Sigmoid colon (tissue), 7 donors: ENCODE data around the gene GJC1. TPM values are rescaled to one million over a fixed set of nuclear protein-coding genes. Genes with fewer than 3 reads are reported as not detected.

Experiments used
- DNase-seq: peaks from one replicate; pipeline ENCODE4 v3.0.0-alpha.2; 2019
- H3K27ac ChIP-seq, 4 donors: fragments of 200-600 bp; sonication (generic); one replicate each; pipeline ENCODE4 v1.5.1; 2016 to 2019; ENCODE audit warnings: mild to moderate bottlenecking in 1 of 4
- H3K27me3 ChIP-seq, 3 donors: fragments of 200-600 bp; sonication (generic); one replicate each; pipeline ENCODE4 v1.5.1; 2019; ENCODE audit warnings: mild to moderate bottlenecking in 1 of 3
- H3K36me3 ChIP-seq, 4 donors: fragments of 200-600 bp; sonication (generic); one replicate each; pipeline ENCODE4 v1.5.1; 2016 to 2019
- H3K4me1 ChIP-seq, 4 donors: fragments of 200-600 bp; sonication (generic); one replicate each; pipeline ENCODE4 v1.5.1; 2017 to 2019
- H3K4me3 ChIP-seq, 4 donors: fragments of 200-600 bp; sonication (generic); one replicate each; pipeline ENCODE4 v1.5.1; 2017 to 2019; ENCODE audit warnings: mild to moderate bottlenecking in 2 of 4, moderate library complexity in 1 of 4
- H3K9me3 ChIP-seq, 4 donors: fragments of 200-600 bp in 3 of 4; sonication (generic) in 3 of 4; one replicate each; pipeline versions ENCODE4 v1.5.1 to v1.6.1; 2013 to 2019
- EP300 ChIP-seq, 4 donors: sonication (generic); formaldehyde crosslinking; IDR thresholded peaks; one replicate each; pipeline ENCODE4 v1.6.1; 2017; ENCODE audit warnings: antibody characterized with exemption in 4 of 4
- POLR2A ChIP-seq, 2 donors: fragments of 450-650 bp; IDR thresholded peaks; one replicate each; pipeline ENCODE4 v1.6.1; 2016; ENCODE audit warnings: antibody characterized with exemption in 2 of 2, mild to moderate bottlenecking in 2 of 2, moderate library complexity in 2 of 2
- POLR2AphosphoS5 ChIP-seq, 4 donors: sonication (generic); formaldehyde crosslinking; IDR thresholded peaks; one replicate each; pipeline ENCODE4 v1.6.1; 2017; ENCODE audit warnings: antibody characterized with exemption in 4 of 4
- WGBS, 2 donors: extraction: QIAGEN DNeasy Blood & Tissue Kit; methylation state at CpG; one replicate each; pipeline ENCODE4 v1.1.7; 2013; 5-methylcytosine and 5-hydroxymethylcytosine counted together
- intact Hi-C: fragments of 100-400 bp; cut with DNase I; formaldehyde crosslinking; loops from one replicate; pipeline ENCODE4 v1.15.1; 2023
- polyA plus RNA-seq, 3 donors: library from polyadenylated mRNA; stranded (reverse); fragments of 200-250 nt; gene quantifications; one replicate each; pipeline ENCODE4 v1.2.3, GENCODE V29; 2013
- total RNA-seq, 4 donors: library from RNA; depleted of rRNA; stranded (reverse); fragments of >200 nt; gene quantifications; one replicate each; pipeline ENCODE4 v1.1.0, GENCODE V29; 2016
- TF ChIP-seq, protein P1 (sequence below), 4 experiments: fragments of 450-650 bp in 3 of 4; fragments of 200-600 bp in 1 of 4; IDR thresholded peaks; one replicate each; pipeline ENCODE4 v1.5.1; 2016 to 2019; ENCODE audit warnings: antibody characterized with exemption in 4 of 4, mild to moderate bottlenecking in 3 of 4, moderate library complexity in 2 of 4
- donor health status: healthy with polysubstance abuse.
- donor health status: Bipolar disorder and iron deficiency.
- donor health status: healthy.

The GJC1 gene
- total and polyA plus RNA-seq, 7 donors, result 0.23 to 134 (median 68.0) TPM

DNA sequence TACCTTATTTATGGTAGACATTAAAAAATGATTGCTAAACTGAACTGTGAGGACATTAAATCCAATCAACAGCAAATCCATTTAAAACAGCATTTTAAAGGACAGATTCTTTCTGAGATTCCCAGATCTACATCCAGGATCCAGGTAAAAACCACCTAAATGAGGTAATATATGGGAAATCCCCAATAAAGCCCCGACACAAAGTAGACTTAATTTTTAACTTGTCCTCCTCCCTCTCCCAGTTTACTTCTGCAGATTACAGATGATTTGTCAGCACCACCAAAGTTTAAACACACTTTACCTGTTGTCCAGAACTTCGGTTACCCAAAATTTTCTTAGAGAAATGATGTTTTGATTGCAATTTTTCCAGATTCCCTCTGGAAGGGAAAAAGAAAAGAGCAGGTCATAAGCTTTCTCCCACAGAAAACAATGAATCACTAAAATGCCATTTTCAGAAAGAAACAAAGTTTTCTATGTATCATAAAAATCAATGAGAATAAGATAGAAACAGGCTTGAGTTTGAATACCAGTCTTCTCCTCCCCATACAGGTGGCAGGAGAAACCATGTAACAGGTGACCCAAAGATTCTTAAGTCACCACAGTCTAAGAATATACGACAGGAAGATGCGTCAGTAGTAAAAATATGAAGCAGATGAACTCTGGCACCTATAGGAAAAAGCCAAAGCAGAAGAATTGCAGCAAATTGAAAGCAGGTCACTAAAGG lies 22.8 kb downstream of the GJC1 start:
- 25 to 73% methylated on average over 4 of the region's 4 CpGs for WGBS, 2 donors
- TF ChIP-seq POLR2AphosphoS5 (IDR thresholded peaks at IDR 0.05) (no peak), POLR2A (IDR thresholded peaks at IDR 0.05) (no peak), EP300 (IDR thresholded peaks at IDR 0.05) (no peak)
- TF ChIP-seq, protein P1, sequence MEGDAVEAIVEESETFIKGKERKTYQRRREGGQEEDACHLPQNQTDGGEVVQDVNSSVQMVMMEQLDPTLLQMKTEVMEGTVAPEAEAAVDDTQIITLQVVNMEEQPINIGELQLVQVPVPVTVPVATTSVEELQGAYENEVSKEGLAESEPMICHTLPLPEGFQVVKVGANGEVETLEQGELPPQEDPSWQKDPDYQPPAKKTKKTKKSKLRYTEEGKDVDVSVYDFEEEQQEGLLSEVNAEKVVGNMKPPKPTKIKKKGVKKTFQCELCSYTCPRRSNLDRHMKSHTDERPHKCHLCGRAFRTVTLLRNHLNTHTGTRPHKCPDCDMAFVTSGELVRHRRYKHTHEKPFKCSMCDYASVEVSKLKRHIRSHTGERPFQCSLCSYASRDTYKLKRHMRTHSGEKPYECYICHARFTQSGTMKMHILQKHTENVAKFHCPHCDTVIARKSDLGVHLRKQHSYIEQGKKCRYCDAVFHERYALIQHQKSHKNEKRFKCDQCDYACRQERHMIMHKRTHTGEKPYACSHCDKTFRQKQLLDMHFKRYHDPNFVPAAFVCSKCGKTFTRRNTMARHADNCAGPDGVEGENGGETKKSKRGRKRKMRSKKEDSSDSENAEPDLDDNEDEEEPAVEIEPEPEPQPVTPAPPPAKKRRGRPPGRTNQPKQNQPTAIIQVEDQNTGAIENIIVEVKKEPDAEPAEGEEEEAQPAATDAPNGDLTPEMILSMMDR (IDR thresholded peaks at IDR 0.05), result no peak
- Histone ChIP-seq H3K27ac (peak overlapping the region; percentile 30 to 99 (median 96)), H3K27me3 (no peaks in the 10 kb centered on the region), H3K9me3 (no peaks in the 10 kb centered on the region), H3K4me1 (peaks cover 0 to 98% (median 91%) of the 10 kb centered on the region in 4 donors), H3K36me3 (peaks cover 0 to 10% (median 7%) of the 10 kb centered on the region in 4 donors), H3K4me3 (peak overlapping the region in 2 of 4 donors; percentile 4 to 9)
- DNase-seq, result no peak
- intact Hi-C loops, result no loop called here

DNA sequence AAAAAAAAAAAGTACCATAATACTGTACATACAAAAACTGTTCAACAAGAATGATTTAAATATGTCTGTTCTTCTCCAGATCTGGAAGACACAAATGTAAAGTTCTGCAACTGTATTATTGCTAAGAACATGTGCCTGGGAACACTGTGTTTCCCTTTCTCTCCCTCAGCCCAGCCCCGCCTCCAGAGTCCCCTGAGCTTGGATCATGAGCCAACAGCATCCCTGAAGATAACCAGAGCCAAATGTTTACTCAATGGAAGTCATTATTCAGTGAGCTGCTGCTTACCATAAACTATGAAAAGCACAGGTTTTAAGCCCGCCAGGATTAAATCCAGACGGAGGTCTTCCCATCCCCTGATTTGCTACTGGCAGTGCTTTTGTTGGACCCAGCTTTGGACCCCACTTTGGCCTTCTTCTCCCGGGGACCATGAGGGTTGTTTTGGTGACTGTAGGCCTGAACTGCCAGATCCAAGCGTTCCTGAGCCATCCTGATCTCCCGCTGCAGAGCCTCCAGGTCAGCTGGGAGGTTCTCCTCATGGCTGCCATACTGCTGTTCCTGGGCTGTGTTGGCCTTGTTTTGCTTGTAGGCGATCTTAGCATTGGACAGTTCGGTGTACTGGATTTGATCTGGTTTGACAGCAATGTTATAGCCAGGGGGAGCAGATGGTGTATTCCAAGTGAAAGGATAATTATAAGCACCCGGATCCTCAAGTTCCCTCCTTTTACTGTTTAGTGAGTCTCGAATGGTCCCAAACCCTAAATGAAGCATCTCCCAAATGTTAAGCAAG lies 25.6 kb downstream of the GJC1 start:
- H3K27ac ChIP-seq, result peak overlapping the region; percentile 85 to 99 (median 96)
- TF ChIP-seq POLR2A (IDR thresholded peaks at IDR 0.05) (no peak), EP300 (IDR thresholded peaks at IDR 0.05) (peak; percentile 80 to 92 (median 89)), POLR2AphosphoS5 (IDR thresholded peaks at IDR 0.05) (peak; percentile 91 to 95 (median 93))
- TF ChIP-seq, protein P1 (IDR thresholded peaks at IDR 0.05), result no peak
- H3K9me3 ChIP-seq, result no peaks in the 10 kb centered on the region
- peak; percentile 95 for DNase-seq
- peaks cover 0 to 98% (median 91%) of the 10 kb centered on the region in 4 donors for H3K4me1 ChIP-seq
- H3K4me3 ChIP-seq, result no peak overlapping the region
- WGBS, 2 donors, result 85 to 90% methylated on average over 10 of the region's 10 CpGs
- no peaks in the 10 kb centered on the region for H3K27me3 ChIP-seq
- intact Hi-C loops, result loop anchor here (2.0 kb wide), 2 partner anchors 26 to 68 kb away; no protein-coding TSS in a partner anchor
- peaks cover 0 to 24% (median 7%) of the 10 kb centered on the region in 4 donors for H3K36me3 ChIP-seq

DNA sequence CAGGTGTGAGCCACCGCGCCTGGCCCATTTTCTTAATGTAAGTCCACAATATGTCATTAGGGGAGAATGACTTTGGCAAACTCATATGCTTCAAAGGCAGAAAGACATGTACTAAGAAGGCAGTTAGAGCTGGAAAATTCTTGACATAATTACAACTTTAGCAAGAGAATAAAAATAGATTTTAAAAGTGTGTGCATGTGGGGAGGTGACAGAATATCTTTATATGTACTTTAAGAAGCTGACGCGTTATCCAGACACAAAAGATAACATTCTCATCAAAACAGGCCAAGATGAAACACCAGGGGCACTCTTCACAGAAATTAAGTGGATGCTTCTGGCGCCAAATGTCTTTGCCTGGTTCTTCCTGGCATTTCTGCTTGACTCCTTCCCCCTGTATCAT lies 28.2 kb downstream of the GJC1 start:
- no peak for DNase-seq
- H3K4me1 ChIP-seq, result peaks cover 0 to 98% (median 88%) of the 10 kb centered on the region in 4 donors
- no peaks in the 10 kb centered on the region for H3K9me3 ChIP-seq
- TF ChIP-seq, protein P1 (IDR thresholded peaks at IDR 0.05), result no peak
- TF ChIP-seq POLR2A (IDR thresholded peaks at IDR 0.05) (no peak), POLR2AphosphoS5 (IDR thresholded peaks at IDR 0.05) (peak in 3 of 4 donors; percentile 20 to 46 (median 45)), EP300 (IDR thresholded peaks at IDR 0.05) (peak in 2 of 4 donors; percentile 6 to 30)
- H3K36me3 ChIP-seq, result peaks cover 0 to 24% (median 7%) of the 10 kb centered on the region in 4 donors
- WGBS, 2 donors, result 88 to 91% methylated on average over 5 of the region's 5 CpGs
- no peaks in the 10 kb centered on the region for H3K27me3 ChIP-seq
- peak overlapping the region; percentile 85 to 99 (median 96) for H3K27ac ChIP-seq
- no peak overlapping the region for H3K4me3 ChIP-seq
- intact Hi-C loops, result no loop called here

DNA sequence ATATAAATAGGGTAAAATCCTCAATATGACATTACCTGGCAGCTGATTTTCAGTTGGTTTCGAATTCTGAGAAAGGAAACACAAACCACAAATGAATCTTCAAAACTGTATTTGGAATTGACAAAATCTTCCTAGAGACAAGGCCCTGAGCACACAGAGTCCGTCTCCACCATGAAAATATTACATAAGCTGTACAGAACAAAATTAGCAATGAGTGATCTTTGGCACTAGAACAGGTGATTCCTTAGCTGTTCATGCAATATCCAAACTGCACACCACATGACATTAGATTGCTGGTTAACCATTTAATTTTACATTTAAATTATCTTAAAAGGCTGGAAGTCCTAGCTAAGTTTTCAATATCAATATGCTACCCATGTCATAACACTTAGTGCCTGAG lies 31.7 kb downstream of the GJC1 start:
- Histone ChIP-seq H3K36me3 (peaks cover 0 to 14% (median 0%) of the 10 kb centered on the region in 4 donors), H3K27me3 (no peaks in the 10 kb centered on the region), H3K4me1 (peaks cover 0 to 99% (median 88%) of the 10 kb centered on the region in 4 donors), H3K9me3 (no peaks in the 10 kb centered on the region), H3K27ac (peak overlapping the region; percentile 85 to 99 (median 96)), H3K4me3 (peak overlapping the region in 3 of 4 donors; percentile 31 to 42 (median 41))
- 64 to 67% methylated on average over 2 of the region's 2 CpGs for WGBS, 2 donors
- TF ChIP-seq, protein P1 (IDR thresholded peaks at IDR 0.05), result no peak
- no peak for TF ChIP-seq EP300 (IDR thresholded peaks at IDR 0.05)
- TF ChIP-seq POLR2AphosphoS5 (IDR thresholded peaks at IDR 0.05), result no peak
- TF ChIP-seq POLR2A (IDR thresholded peaks at IDR 0.05), result no peak
- no peak for DNase-seq
- intact Hi-C loops, result no loop called here
